A172 (cell line): ENCODE measurements around the gene NTM. TPM values are rescaled to one million over a fixed set of nuclear protein-coding genes. Genes with fewer than 3 reads are reported as not detected.
"Not testable (repeated sequence)": the region's sequence is repeated elsewhere in the genome, so short reads cannot be mapped to it uniquely, and the experiment has no call there.

Experiments used
- DNase-seq: peaks from one replicate; pipeline ENCODE4 v3.0.0-alpha.2; 2015; ENCODE audit warnings: low spot score
- total RNA-seq: library from RNA; depleted of rRNA; stranded (reverse); fragments of >200 nt; shearing (Covaris generic); gene quantifications from 2 replicates; pipeline ENCODE4 v1.2.3, GENCODE V29; 2014

NTM gene
- total RNA-seq, 1 experiment from 2014 or later, result 1.4 TPM

- DNase-seq, result no peak
Observed at GRCh38 chr11:131893988-131894387, 523.6 kb downstream of the NTM start.

DNA sequence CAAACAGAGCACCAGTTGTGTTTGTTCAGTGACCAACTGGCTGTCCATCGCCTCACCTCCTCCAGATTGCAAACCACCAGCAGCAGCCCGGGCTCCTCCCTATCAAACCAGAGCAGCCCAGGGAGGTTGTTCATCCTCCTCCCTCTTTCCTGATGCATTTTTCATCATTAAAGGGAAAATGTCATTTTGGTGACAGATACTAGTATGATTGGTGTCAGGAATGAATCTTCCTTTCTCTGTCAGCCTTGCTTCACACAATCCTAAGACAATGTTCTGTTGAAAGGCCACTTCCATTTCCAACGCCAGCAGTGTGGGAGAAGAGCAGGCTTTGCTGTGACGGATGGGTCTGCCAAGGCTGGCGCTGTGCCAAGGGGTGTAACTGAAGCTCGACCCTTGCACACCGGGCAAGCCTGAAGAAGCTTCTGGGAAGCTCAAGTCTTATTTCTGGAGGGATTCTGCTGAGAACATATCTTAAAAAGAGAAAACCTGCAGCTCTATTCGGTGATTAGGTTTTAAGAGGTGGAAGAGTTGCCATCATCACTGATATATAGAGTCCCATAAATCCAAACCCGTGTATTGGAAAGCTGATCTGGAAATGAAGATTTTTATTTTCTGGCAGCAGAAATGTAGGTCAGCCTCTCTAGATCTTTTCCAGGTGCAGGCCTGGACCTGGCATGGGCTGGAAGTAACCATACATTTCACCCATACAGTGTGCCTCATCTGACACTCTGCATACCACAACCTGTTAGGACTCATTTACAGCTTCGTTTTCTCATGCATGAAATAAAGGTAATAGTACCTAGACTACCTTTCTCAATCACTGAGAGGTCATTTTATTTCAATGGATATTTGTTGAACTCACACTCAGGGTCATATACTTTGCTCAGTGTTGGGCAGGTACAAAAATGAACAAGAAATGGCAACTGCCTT is 524.5 kb downstream of the NTM start:
- no peak for DNase-seq

GRCh38 chr11:131895865-131896264 is 525.5 kb downstream of the NTM start:
- DNase-seq, result no peak

- no peak for DNase-seq
Observed at GRCh38 chr11:131896978-131897615, 526.7 kb downstream of the NTM start.

GRCh38 chr11:131897956-131898355 is 527.5 kb downstream of the NTM start:
- DNase-seq, result no peak

DNA sequence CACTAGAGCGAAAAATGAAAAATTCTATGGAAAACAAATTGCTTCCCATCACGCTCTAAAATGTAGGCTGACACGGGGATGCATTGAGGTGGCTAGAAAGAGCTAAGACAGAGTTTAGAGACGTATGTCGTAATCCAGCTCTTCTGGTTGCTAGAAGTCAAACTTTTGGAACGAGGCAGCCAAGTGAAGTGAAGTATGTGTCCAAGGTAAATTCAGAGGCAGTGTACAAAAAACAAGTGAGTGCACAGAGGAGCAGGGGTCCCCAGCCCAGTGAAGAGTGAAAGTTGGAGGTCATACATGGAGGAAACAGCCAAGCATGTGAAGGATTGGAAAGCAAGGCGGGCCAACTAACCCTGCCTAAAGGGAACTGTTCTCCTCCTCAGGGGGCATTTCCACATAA is 528.5 kb downstream of the NTM start:
- no peak for DNase-seq

GRCh38 chr11:131899950-131900580 is 529.6 kb downstream of the NTM start:
- no peak for DNase-seq

- DNase-seq, result no peak
Observed at GRCh38 chr11:131902421-131902820, 532.0 kb downstream of the NTM start.

GRCh38 chr11:131903074-131903473 is 532.7 kb downstream of the NTM start:
- DNase-seq, result no peak

DNA sequence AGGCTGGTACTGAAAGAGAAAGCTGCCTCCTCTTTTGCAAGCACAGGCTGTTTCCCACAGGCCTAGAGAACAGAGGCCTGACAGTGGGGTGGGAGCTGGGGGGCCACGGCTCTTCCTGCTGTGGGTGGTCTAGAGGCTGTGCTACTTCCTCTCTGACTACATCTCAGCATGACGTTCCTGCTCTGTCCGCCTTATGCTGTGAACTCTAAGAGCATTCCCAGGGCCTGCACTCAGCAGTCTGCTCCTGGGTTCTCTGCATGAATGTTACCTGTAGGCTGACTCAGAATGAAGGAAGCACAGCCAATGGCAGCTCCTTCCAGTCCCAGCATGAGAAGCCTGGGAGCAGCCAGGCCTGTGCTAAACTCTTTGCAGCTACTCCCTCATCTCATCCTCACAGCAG is 534.3 kb downstream of the NTM start:
- no peak for DNase-seq

- DNase-seq, result no peak
Observed at GRCh38 chr11:131906963-131907362, 536.5 kb downstream of the NTM start.

- DNase-seq, result no peak
Observed at GRCh38 chr11:131907371-131907770, 537.0 kb downstream of the NTM start.

- DNase-seq, result no peak
Observed at GRCh38 chr11:131908316-131908715, 537.9 kb downstream of the NTM start.

GRCh38 chr11:131909426-131910177 is 539.2 kb downstream of the NTM start:
- DNase-seq, result no peak

DNA sequence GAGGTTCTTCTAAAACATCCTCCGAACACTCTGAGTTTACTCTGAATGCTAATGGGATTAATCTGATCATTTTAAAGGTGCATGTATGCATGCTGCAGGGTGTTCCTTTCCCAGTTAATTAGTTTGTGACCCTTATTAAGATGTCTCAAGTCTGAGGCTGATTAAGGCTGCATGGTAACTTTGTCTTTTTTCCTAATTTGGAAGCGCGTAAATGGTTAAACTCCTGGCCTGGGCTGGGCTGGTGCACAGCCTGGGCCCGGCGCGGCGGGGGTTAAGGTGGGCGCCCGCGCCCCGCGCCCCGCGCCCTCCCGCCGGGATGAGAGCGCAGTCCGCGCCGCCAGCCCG is 539.7 kb downstream of the NTM start:
- DNase-seq, result no peak

- DNase-seq, result no peak
Observed at GRCh38 chr11:131910523-131911387, 540.3 kb downstream of the NTM start.

GRCh38 chr11:131911388-131912032 is 541.1 kb downstream of the NTM start:
- DNase-seq, result not testable (repeated sequence)

GRCh38 chr11:131912134-131912533 is 541.7 kb downstream of the NTM start:
- DNase-seq, result no peak

DNA sequence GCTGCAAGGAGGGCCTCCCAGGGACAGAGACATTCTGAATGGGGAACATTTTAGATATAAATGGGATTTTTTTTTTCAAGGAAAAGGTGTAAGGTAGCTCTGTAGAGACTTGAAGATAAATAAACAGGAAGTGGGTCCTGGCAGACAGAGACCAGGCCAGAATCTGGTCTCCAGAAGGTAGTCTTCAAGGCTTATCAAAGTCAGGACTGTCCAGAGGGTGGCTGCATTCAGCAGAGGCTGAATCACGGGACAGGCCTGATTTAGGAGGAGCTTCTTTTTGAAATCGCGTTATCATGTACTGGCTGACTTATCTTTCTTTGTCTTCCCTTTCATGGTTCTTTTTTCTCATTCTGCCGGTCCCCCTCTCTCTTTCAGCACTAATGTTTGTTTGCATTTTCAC is 542.9 kb downstream of the NTM start:
- DNase-seq, result no peak

GRCh38 chr11:131914361-131914774 is 544.0 kb downstream of the NTM start:
- DNase-seq, result no peak

GRCh38 chr11:131916638-131917037 is 546.2 kb downstream of the NTM start:
- no peak for DNase-seq
